Stimulated activated CD8-positive, alpha-beta memory T cell treated with anti-CD3 and anti-CD28 coated beads, Interleukin-12 subunit alpha, Interleukin-12 subunit beta, amount 100 ng/mL, for 1 hour (primary cell): ENCODE data around the gene CALML4.
"Not testable (repeated sequence)": the region's sequence is repeated elsewhere in the genome, so short reads cannot be mapped to it uniquely, and the experiment has no call there.

Experiments used
- DNase-seq: peaks from one replicate; pipeline ENCODE4 v3.0.0-alpha.2; 2020; ENCODE audit warnings: low read depth

CALML4 gene

DNA sequence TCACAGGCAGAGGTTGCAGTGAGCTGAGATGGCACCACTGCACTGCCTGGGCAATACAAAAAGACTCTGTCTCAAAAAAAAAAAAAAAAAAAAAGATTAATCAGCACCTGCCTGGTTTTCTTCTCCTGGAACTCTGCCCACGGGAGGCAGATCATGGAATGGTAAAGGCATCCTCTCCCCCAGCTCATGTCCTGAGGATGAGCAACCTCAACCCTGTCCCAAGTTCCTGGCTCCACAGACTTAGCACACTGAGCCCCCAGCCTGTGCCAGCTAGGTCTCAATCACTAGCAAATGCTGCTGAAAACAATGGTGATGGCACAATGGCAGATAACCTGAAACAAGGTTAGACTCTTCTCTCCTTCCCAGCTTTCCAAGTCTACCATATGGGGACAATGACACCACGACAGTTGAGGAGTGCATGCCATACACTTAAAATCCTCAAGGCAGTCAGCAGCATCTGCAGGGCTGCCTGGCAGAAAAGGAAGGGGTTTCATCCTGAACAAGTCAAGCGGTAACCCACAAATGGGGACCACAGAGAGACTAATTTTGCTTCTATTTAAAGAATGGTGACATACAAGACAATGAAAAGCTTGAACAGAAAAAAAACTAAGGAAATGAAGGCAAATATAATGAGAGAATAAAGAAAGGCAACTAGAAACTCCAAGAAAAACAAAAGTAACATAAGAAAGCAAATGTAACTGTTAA is 19.6 kb upstream of the CALML4 start:
- DNase-seq, result no peak

GRCh38 chr15:68224108-68224507 is 19.0 kb upstream of the CALML4 start:
- DNase-seq, result no peak

DNA sequence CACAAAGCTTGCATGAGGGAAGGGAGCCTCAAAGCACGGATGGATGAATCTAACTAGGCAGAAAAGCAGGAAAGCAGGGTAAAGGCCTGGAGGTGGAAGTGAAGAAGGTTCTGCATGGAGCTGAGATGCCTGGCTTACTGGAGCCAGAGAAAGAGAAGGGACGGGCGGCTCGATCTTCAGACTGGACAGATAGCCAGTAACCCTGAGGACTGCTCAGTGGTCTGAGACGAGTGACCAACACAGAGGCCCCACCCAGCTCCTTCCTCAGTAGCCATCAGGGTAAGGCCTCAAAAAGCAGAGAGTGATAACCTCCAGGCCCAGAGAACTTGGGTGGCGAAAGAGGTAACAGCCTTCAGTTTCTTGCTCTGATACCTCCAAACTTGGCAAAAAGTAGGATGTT is 18.0 kb upstream of the CALML4 start:
- no peak for DNase-seq

- DNase-seq, result not testable (repeated sequence)
Measured at GRCh38 chr15:68222432-68222743, 17.3 kb upstream of the CALML4 start.

GRCh38 chr15:68221530-68222431 is 16.6 kb upstream of the CALML4 start:
- not testable (repeated sequence) for DNase-seq

DNA sequence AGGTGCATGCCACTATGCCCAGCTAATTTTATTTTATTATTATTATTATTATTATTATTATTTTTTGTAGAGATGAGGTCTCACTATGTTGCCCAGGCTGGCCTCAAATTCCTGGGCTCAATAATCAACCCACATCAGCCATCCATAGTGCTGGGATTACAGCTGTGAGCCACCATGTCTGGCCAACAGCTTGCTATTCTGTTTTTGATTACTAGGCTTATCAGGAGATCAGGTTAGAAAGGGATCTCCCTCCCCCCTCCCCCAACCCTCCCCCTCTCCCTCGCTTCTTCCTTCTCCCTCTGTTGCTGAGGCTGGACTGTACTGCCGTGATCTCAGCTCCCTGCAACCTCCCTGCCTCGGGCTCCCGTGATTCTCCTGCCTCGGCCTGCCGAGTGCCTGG is 15.8 kb upstream of the CALML4 start:
- no peak for DNase-seq

- no peak for DNase-seq
Measured at GRCh38 chr15:68220489-68220888, 15.4 kb upstream of the CALML4 start.

- DNase-seq, result no peak
Measured at GRCh38 chr15:68218847-68219798, 14.0 kb upstream of the CALML4 start.

DNA sequence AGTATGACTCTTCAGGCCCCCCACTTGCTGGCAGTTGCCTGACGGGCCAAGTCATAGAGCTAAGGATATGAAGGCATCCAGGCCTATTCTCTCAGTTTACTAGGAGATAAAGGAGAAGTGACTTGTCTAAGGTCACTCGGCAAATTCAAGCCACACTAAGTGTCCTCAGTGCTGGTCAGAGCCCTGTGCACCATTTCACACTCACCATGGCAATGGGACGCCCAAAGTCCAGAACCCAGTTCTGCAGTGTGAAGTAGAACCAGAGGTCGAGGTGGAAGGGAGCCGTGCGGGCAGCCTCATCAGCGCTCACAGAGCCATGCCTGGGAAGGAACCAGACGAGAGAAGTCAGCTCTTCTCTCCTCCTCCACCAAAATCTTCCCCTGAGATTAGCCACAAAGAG is 13.2 kb upstream of the CALML4 start:
- DNase-seq, result no peak

DNA sequence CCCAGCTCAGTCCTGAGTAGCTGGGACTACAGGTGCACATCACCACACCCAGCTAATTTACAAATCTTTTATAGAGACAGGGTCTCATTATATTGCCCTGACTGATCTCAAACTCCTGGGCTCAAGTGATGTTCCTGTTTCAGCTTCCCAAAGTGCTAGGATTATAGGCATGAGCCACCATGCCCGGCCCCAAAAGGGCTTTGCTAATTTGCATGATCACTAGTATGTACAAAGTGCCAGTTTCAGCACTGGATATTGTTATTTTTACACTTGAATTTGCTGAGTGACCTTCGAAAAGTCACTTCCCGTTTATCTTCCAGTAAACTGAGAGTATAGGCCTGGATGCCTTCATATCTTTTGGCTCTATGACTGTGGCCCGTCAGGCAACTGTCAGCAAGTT is 12.2 kb upstream of the CALML4 start:
- no peak for DNase-seq

DNA sequence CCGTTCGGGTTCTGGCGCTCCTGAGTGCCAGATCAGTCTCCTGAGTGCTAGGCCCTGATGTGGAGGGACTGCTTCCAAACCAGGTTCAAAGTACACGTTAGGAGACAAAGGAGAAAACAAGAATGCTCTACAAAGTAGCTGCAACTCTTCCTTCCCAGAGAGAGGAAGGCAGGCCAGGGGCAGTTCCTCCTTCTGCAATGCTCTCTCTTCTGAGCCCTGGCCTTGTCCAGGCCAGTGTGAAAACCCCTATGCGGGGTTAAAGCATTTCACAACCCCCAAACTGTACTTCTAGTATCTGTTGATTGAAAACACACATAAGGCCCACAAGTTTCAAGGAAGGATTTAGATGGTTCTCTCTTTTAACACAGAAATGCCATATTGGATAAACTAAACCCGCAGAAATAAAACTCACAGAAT is 9.7 kb upstream of the CALML4 start:
- DNase-seq, result no peak

DNA sequence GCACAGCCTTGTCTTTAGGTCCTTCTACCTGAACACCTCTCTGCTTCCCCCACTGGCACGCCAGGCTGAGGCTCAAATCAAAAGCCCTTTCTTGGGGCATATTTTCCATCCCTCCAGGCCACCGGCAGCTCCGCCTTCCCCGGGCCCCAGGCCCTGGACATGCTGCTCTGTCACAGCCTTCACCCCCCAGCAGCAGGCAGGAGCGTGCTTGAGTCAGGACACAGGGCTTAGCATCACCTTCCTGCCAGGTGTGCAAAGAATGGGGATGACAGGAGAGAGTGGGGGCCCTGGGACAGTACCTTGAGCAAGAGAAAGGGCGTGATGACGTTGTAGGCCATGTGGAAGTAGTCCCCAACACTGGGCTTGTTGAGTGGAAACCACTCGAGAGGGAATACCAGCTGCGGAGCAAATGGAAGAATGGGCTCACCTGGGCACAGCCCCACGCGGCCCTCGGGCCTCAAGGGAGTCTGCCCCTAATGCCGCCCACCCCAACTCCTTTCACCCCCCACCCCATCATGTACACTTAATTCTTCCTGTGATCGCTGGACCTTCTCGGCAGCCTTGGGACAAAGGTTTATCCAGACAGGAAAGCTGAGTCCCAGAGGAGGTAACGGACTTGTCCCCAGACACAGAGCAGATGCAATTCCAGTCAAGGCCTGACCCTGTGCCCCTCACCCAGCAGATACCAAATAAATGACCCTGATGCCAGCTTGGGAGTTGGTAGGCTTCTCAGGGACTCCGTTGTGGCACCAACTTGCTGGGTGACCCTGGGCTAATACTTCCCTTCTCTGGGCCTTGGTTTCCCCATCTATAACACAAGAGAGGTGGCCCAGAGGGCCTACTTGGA is 9.1 kb upstream of the CALML4 start:
- no peak for DNase-seq

GRCh38 chr15:68213491-68213845 is 8.3 kb upstream of the CALML4 start:
- DNase-seq, result not testable (repeated sequence)

GRCh38 chr15:68211656-68212320 is 6.7 kb upstream of the CALML4 start:
- DNase-seq, result no peak

- DNase-seq, result no peak
Measured at GRCh38 chr15:68210821-68211655, 5.9 kb upstream of the CALML4 start.

DNA sequence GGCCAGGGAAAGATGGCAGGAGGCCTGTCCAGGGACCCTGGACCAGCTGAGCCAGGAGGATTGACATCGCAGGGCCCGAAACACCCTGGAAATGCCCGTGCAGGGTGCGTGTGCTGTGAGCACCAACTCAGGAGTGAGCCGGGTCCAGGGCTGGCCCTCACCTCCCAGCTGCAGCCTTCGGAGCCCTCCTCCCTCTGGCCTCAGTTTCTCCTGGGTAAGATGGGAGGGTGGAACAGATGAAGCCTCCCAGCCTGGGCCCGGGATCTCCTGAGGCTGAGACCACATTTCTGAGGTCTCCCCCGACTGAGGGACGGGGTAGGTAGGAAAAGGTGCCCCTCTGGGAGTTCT is 5.3 kb upstream of the CALML4 start:
- DNase-seq, result no peak

DNA sequence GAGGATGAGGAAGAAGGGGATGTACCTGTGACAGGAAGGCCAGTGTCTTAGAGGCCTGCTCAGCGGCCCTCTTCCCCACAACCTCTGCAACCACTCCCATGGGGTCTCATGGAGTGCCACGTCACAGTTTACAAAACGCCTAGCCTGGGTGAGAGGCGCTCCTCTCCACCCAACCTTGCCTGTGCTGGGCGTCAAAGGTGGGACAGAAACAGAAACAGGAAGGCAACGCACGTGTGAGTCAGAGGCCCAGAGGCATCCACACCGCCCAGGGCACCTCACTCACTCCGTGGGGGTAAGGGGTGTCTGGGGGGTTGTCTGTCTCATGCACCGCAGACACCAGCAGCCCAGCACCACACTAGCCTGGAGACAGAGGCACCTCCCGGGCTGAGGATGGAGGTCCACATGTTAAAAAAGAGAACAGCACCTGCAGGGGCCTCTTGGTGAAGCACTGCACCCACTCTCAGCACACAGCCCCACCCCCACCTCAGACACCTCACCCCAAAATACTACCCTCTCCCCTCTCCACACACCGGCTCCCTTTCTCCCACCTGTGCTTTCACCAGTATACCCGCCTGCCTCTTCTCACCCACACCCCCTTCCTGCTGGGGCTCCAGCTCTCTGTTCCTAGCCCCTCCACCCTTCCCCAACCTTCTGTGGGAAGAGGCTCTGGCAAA is 4.7 kb upstream of the CALML4 start:
- no peak for DNase-seq

- no peak for DNase-seq
Measured at GRCh38 chr15:68209272-68209671, 4.1 kb upstream of the CALML4 start.

- DNase-seq, result no peak
Measured at GRCh38 chr15:68208636-68209240, 3.6 kb upstream of the CALML4 start.
